NCI-H2081 treated with DMSO at 0.1 percent for 48 hours (cell line): ENCODE results near the gene GTF3C4.

ENCODE experiments used
- DNase-seq: peaks from one replicate; lab custom pipeline; 2025; lab: John Stamatoyannopoulos, UW

GTF3C4 gene

GRCh38 chr9:132647806-132648205 lies 22.5 kb upstream of the GTF3C4 start:
- DNase-seq, result no peak

GRCh38 chr9:132648283-132648682 lies 22.0 kb upstream of the GTF3C4 start:
- no peak for DNase-seq

DNA sequence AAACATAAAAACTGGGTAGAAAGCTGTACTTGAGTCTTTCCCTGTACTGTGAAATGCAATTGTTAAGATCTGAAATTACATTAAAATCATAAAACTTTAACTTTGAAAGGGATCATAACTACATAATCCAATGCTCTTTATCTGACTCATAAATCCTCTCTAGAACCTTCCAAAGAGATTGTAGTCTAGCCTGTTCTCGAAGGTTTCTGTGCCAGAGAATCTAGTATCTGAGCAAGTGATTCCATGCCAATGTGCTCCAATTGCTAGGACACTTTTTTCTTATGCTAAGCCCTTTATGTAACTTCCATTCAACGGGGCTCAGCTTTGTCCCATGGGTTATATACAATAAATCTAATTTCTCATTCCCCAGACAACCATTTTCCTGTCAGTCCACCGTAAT lies 21.6 kb upstream of the GTF3C4 start:
- no peak for DNase-seq

DNA sequence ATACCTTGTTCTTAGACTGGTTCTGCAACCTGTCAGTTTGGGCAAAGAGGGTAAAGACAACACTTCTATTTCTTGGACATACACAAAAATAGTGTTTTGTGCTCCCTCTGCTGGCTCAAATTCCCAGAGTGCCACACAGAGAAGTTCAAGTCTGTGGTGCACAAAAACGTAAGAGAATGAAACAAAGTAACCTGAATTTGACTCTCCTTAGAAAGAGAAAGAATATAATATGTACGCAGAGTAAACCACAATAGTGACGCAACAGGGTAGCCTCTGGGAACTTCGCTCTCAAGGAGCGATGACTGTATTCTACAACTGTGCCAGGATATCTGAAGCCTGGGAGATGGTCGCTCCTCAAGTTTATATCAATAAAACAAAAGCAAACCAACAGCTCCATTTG lies 19.0 kb upstream of the GTF3C4 start:
- DNase-seq, result no peak

- no peak for DNase-seq
Observed at GRCh38 chr9:132656299-132656698, 14.0 kb upstream of the GTF3C4 start.

DNA sequence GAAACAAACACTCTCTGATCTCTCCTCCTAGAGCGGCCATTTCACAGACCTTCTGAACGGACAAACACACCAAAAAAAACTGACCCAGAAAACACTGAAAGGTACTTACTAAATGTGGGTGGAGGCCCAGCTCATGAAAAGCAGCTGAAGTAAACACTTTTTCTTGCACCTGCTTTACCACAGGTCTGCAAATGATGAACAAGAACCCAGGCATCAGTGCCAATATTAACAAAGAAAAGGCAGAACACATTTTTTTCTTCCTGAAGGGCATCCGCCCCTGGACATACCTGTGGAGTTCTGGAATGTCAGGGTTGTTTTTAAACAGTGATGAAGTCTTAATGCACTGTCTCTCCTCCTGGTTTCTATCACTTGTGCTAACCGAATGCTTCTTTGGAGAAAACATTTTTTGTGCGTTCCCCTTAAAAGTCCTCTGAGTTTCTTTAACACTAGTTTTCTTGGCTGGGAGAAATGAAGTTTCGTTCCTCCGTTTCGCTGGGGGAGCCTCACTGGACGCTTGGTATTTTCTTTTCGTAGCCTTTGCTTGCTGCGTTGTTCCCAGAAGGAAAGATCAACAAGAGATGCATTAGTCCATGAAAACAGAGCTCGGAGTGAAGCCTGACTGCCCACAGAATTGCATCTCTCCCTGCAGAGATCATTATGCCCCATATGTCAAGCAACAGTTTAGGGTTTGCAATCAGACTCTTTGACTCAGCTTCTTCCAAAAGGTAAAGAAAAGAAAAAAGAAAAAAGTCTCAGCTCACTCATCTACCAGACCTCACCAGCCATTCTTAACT lies 7.9 kb upstream of the GTF3C4 start:
- DNase-seq, result no peak

DNA sequence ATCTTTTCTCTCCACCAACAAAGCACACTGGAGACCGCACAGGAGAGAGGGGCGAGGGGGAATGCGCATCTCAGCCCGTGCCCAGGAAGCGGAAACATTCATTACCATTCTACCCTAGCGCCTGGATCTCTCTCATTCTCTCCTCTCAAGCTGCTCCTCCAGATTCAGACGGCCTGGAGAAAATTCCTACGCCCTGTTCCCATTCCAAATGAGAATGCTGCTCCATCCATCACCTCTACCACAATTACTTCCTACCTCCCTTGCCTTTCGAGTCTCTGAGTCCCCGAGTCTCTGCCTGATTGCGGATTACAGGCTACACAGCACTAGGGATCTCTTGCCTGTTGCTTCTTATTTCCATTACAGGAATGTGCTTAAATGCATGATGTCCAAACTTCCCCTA lies 7.1 kb upstream of the GTF3C4 start:
- no peak for DNase-seq

GRCh38 chr9:132663851-132664250 lies 6.4 kb upstream of the GTF3C4 start:
- no peak for DNase-seq

DNA sequence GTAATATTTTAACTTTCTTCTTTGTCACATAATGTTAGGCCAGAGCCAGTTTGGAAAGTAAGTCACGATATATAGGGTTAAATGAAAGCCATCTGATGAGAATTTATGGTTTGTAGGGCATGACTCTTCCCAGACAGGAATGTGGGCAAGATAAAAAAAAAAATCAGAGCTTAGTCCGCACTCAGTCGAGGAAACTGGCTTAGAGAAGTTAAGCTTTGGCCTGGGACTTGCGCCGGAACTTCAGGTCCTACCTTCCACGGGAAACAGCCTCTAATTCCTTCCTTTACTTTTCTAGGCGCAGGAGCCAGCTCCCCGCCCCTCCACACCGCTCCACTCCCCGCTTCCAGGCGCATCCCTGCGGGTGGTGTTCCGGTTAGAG lies 956 bp upstream of the GTF3C4 start:
- DNase-seq, result no peak

DNA sequence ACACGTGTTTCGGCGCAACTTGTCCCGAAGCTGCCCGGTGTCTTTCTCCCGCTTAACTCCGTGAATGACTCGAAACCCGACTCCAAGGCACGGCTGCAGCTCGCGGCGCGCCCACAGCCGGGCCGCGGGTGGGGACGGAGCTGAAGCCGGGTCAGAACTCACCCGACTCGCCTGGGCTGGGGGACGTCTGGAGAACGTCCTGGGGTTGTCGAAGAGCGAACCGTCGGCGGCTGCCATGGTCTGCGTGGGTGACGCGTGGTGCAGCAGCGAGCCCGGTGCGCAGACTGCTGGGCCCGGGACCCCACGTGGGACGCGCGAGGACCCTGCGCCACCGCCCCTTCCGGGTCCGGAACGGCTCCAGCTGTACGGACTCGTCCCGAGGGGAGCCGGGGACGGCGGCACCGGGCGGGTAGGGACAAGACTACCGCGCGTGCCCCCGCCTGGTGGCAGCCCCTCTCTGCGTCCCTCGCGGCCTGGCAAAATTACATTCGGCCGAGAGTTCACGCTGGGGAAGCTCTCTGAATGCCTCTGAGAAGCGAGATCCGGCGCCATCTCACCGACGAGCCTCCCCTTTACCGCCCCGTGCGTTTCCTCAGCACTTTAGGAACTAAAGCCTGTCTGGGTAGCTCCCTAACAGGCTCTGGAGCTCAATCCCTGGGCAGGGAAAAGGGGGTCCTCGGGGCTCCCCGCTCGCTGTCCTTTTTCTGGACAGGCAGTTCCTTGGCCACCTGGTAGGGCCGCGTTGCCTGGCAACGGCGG lies 387 bp upstream of the GTF3C4 start, which contains the start of gene DDX31:
Gene DDX31, minus strand, starts transcription at position 286 of the 759 bp plus-strand sequence. Its CDS starts 49 bp downstream, at position 237.
- no peak for DNase-seq

DNA sequence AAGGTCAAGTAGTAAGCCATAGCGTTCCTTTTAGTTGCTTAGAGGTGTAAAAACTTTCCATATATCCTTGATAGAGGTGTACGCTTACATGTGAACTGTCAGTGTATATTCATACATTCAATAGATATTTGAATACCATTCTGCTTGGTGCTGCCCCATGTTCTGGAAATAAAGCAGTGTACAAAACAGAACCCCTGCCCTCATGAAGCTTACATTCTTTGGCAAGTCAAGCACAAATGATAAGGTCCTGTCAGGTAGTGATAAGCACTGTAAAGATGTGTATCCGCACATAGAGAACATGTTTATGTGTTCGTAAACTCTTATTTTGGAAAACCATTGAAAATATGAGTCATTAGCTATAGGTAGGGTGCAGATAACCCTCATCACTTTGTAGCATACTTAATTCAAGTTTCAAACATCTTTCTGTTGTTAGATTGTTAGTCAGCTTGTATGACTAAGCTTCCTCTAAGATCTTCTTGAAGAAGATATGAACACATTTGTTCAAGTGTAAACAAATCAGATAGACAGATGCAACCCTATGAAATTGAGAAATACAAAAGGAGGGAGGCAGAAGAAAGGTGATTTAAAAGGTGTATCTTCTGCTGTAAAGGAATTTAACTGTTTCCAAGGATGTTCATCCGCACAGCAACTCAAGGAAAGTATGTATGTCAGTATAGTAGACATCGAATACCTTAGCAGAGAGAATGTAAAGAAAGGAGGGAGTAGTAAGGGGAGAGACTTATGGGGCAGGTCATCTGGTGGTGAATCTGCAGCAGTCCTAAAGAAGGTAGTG lies 1.6 kb downstream of the GTF3C4 start:
- DNase-seq, result no peak

DNA sequence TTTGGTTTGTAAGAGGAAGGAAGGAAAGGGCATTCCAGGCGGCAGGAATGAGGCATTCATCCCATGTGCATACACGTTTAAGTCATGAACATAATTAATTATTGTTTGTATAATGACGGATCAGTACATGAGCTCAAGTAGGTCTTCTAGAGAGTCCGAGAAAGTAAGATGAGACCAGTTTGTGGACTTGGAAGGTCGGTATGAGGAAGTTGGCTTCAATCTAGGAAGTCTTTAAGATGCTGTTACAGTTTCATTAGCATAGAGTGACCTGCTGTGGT lies 2.1 kb downstream of the GTF3C4 start:
- DNase-seq, result no peak

DNA sequence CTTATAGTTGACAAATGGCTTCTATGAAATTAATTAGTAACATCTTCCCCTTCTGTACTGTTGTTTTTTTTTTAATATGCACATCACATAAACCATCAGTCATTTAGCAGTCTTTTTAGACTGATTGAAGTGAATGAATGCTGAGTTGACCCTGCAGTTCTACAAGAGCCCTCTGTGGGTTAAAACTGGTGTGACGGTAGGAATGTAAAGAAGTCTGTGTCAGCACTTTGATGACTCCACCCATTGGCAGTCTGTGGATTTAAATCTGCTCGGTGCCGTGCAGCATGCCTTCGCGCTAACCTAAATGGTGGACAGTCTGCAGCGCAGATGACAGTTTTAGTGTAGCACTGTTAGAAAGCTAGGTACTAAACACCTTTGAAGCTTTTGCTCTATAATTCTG lies 3.1 kb downstream of the GTF3C4 start:
- no peak for DNase-seq

DNA sequence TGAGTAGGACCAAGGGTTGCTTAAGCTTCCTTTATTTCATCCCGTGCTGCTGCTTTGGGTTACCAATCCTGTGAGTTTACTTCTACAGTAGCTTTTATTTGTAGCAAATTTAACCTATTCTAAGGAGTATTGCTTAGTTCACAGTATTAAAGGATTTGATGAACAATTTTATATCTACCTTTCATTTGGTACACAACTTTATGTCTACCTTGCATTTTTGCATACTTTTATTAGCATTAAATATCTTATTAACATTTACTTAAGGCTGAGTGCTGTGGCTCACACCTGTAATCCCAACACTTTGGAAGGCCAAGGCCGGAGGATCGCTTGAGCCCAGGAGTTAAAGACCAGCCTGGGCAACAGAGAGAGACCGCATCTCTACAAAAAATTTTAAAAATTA lies 4.2 kb downstream of the GTF3C4 start:
- no peak for DNase-seq

GRCh38 chr9:132677976-132678375 lies 7.7 kb downstream of the GTF3C4 start:
- DNase-seq, result no peak

- DNase-seq, result no peak
Observed at GRCh38 chr9:132679946-132680625, 9.8 kb downstream of the GTF3C4 start.

GRCh38 chr9:132681561-132681960 lies 11.3 kb downstream of the GTF3C4 start:
- DNase-seq, result no peak

DNA sequence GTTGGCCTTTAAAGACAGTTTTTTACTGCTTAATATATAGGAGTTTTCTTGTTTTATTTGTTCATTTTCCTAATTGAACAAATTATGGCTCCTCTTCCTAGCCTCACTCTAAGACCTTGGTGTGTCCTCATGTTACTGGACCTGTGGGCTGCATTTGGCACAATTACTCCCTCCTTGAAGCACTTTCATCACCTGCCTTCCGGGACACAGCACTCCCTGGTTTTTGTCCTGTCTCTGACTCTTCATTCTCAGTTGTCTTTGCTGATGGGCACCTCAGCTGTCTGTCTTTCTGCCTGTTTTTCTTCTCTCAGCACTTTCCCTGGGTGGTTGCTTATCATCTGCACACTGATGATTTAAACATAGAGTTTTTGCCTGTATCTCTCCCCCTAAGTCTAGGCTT lies 13.6 kb downstream of the GTF3C4 start:
- no peak for DNase-seq

DNA sequence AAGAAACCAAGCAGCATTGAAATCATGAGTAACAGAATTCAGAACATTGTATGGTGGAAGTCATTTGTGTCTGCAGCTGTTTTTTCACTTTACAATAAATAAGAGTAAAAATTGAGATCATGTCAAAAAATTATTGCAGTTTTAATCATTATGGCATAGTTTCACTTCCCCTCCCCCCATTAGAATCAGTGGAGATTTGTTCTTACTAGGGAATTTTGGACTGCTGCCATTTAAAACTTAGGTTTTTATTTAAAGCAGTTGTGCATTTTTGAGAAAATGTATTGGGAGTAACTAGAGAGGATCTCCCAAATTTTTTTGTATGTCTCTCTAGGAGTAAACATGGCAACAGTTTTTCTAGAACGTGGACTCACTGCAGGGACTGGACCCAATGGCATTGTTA lies 20.4 kb downstream of the GTF3C4 start:
- no peak for DNase-seq

GRCh38 chr9:132694144-132694543 lies 23.9 kb downstream of the GTF3C4 start:
- DNase-seq, result no peak

DNA sequence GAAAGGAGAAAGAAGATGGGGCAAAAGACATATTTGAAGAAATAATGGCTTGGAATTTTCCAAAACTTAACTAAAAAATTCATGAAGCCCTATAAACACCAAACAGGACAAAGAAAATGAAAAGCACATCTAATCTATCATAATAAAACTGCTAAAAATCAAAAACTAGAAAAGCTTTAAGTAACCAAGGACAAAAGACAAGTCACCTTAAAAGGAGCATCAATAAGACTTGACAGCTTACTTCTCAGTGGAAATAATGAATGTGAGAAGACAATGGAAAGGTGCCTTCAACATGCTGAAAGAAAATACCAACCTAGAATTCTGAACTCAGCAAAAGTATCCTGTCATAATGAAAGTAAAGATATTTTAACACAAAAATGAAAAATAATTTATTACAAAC lies 27.0 kb downstream of the GTF3C4 start:
- DNase-seq, result no peak

DNA sequence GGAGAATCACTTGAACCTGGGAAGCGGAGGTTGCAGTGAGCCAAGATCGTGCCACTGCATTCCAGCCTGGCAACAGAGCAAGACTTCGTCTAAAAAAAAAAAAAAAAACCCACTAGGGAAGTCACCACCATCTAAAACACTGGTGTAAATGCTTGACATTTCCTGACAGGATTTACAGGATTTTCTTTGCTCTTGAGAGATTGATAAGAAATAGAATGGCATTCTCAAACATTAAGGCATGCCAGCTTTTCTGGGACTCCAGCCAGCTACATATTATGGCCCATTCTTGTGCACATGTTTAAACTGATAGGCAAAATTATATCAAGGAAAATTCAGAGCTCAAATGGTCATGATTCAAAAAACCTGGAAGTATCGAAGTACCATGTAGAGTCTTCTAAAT lies 28.7 kb downstream of the GTF3C4 start:
- DNase-seq, result no peak
